Mammary epithelial cell (primary cell): ENCODE results near the gene CMBL.

Source experiments
- EZH2 ChIP-seq: IDR thresholded peaks from 2 replicates; pipeline ENCODE4 v1.6.1; 2012; ENCODE audit warnings: low read length, inconsistent platforms, borderline replicate concordance
- TF ChIP-seq, protein P1 (sequence below), 2 donors: IDR thresholded peaks in 1 of 2; conservative IDR thresholded peaks in 1 of 2; 2 replicates each; pipeline ENCODE4 v1.5.1; 2011 to 2012; ENCODE audit warnings: inconsistent platforms in 2 of 2, low read length in 2 of 2, mild to moderate bottlenecking in 2 of 2, control low read depth in 1 of 2, low read depth in 1 of 2; ENCODE audit not compliant: insufficient read depth in 1 of 2; ENCODE audit errors: extremely low read depth in 1 of 2

DNA sequence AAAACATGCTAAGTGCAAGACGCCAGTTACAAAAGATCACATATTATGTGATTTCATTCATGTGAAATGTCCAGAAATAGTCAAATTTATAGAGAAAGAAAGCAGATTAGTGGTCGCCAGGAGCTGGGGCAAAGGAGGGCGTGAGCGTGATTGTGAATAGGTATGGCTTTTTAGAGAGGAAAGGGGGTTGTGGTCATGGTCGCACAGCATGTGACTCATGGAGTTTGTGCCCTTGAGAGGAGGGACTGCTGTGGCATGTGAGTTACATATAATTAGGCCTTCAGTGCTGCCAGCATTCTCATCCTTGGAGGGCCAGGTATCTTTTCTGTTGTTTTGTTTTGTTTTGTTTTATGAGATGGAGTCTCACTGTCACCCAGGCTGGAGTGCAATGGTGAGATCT, 24.6 kb upstream of the CMBL start:
- TF ChIP-seq, protein P1, sequence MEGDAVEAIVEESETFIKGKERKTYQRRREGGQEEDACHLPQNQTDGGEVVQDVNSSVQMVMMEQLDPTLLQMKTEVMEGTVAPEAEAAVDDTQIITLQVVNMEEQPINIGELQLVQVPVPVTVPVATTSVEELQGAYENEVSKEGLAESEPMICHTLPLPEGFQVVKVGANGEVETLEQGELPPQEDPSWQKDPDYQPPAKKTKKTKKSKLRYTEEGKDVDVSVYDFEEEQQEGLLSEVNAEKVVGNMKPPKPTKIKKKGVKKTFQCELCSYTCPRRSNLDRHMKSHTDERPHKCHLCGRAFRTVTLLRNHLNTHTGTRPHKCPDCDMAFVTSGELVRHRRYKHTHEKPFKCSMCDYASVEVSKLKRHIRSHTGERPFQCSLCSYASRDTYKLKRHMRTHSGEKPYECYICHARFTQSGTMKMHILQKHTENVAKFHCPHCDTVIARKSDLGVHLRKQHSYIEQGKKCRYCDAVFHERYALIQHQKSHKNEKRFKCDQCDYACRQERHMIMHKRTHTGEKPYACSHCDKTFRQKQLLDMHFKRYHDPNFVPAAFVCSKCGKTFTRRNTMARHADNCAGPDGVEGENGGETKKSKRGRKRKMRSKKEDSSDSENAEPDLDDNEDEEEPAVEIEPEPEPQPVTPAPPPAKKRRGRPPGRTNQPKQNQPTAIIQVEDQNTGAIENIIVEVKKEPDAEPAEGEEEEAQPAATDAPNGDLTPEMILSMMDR (conservative IDR thresholded peaks at IDR 0.05 in 1 of 2, IDR thresholded peaks at IDR 0.05 in 1 of 2; ENCODE audit: extremely low read depth in 1 of 2, insufficient read depth in 1 of 2, low read depth in 1 of 2, low read length in 2 of 2): no peak
- TF ChIP-seq EZH2: no peak
